Keratinocyte (primary cell): ENCODE data around the gene CSMD2.

Source experiments
- CTCF ChIP-seq, 3 experiments: IDR thresholded peaks in 1 of 3; conservative IDR thresholded peaks in 1 of 3; optimal IDR thresholded peaks in 1 of 3; 2 replicates in 2 of 3; 3 replicates in 1 of 3; pipeline versions ENCODE3 to v1.5.1; 2011; ENCODE audit warnings: low read length in 3 of 3, mild to moderate bottlenecking in 3 of 3, moderate library complexity in 2 of 3, control low read depth in 1 of 3, inconsistent platforms in 1 of 3; ENCODE audit not compliant: insufficient read depth in 2 of 3; ENCODE audit errors: extremely low read depth in 1 of 3
- EZH2 ChIP-seq: IDR thresholded peaks from one replicate; pipeline ENCODE4 v1.6.1; 2012; ENCODE audit warnings: inconsistent platforms, mild to moderate bottlenecking, low read length, moderate library complexity

- TF ChIP-seq EZH2 (no peak), CTCF (optimal IDR thresholded peaks at IDR 0.05 in 1 of 3, IDR thresholded peaks at IDR 0.05 in 1 of 3, conservative IDR thresholded peaks at IDR 0.05 in 1 of 3; ENCODE audit: extremely low read depth in 1 of 3, insufficient read depth in 2 of 3, low read length in 3 of 3) (no peak)
Measured at GRCh38 chr1:33966346-33967141, 198.5 kb downstream of the CSMD2 start.
